Karpas-422 (cell line): ENCODE results near the gene GPR15. TPM values are rescaled to one million over a fixed set of nuclear protein-coding genes. Genes with fewer than 3 reads are reported as not detected.

ENCODE experiments used
- DNase-seq: peaks from one replicate; pipeline ENCODE4 v3.0.0-alpha.2; 2015
- H2AFZ ChIP-seq: fragments of 200-600 bp; sonication (generic); 2 replicates; pipeline ENCODE4 v1.6.1; 2014; ENCODE audit warnings: antibody characterized with exemption, low read length, mixed read lengths
- H3K27ac ChIP-seq: fragments of 200-600 bp; sonication (generic); 2 replicates; pipeline ENCODE4 v1.5.1; 2014; ENCODE audit warnings: mild to moderate bottlenecking, low read length, moderate library complexity
- H3K27me3 ChIP-seq: fragments of 200-600 bp; sonication (generic); 2 replicates; pipeline ENCODE4 v1.6.1; 2014; ENCODE audit warnings: low read length, mixed read lengths
- H3K36me3 ChIP-seq: fragments of 200-600 bp; sonication (generic); 2 replicates; pipeline ENCODE4 v1.6.1; 2014; ENCODE audit warnings: low read length, mixed read lengths; ENCODE audit not compliant: insufficient read depth
- H3K4me1 ChIP-seq: fragments of 200-600 bp; sonication (generic); 2 replicates; pipeline ENCODE4 v1.6.1; 2014; ENCODE audit warnings: mild to moderate bottlenecking, low read length, mixed read lengths
- H3K4me2 ChIP-seq: fragments of 200-600 bp; sonication (generic); 2 replicates; pipeline ENCODE4 v1.6.1; 2014; ENCODE audit warnings: low read length, low read depth, mild to moderate bottlenecking; ENCODE audit not compliant: poor library complexity, severe bottlenecking
- H3K4me3 ChIP-seq: fragments of 200-600 bp; sonication (generic); 2 replicates; pipeline ENCODE4 v1.5.1; 2014; ENCODE audit warnings: mild to moderate bottlenecking, antibody characterized with exemption, low read length, mixed read lengths
- H3K79me2 ChIP-seq: fragments of 200-600 bp; sonication (generic); 2 replicates; pipeline ENCODE4 v1.6.1; 2014; ENCODE audit warnings: mild to moderate bottlenecking, low read length, mixed read lengths
- H3K9ac ChIP-seq: fragments of 200-600 bp; sonication (generic); 2 replicates; pipeline ENCODE4 v1.6.0; 2014; ENCODE audit warnings: low read length
- H3K9me2 ChIP-seq: fragments of 200-600 bp; sonication (generic), shearing (Covaris generic); replicated peaks from 2 replicates; pipeline ENCODE4 v1.6.0; 2014; ENCODE audit warnings: mild to moderate bottlenecking, low read length, moderate library complexity; ENCODE audit not compliant: insufficient read depth
- H3K9me3 ChIP-seq: fragments of 300-700, 200-600 bp; sonication (generic); 2 replicates; pipeline ENCODE4 v1.6.1; 2014; ENCODE audit warnings: low read length, mixed read lengths
- H4K20me1 ChIP-seq: fragments of 200-600 bp; sonication (generic); 2 replicates; pipeline ENCODE4 v1.6.1; 2014; ENCODE audit warnings: mild to moderate bottlenecking, antibody characterized with exemption, low read length, low read depth; ENCODE audit not compliant: insufficient read depth
- total RNA-seq: library from RNA; depleted of rRNA; stranded (reverse); fragments of >200 nt; shearing (Covaris generic); gene quantifications from 2 replicates; pipeline ENCODE4 v1.2.3, GENCODE V29; 2014; ENCODE audit warnings: low replicate concordance

GPR15 gene
- total RNA-seq, 1 experiment from 2014 or later, result not detected

- H4K20me1 ChIP-seq, result no peaks in the 10 kb centered on the region
These were observed 23.2 kb upstream of the GPR15 start for GRCh38 chr3:98508582-98508981.

DNA sequence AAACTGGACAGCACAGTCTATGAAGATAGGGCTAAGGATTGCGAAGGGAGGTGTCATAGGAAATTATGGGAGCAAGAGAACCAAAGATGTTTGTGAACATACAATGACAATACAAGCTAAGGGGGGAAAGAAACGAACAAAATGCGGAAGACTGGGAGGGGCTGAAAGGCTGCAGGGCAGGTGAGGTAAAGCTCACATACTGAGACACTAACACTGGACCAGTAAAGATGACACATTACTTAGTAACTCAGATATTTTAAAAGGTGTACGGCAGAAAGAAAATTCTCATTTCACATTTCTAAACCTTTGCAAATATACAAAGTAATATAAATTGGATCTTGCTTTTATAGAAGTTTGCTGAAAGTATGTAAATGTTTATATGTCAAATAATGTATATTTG lies 19.2 kb upstream of the GPR15 start:
- Histone ChIP-seq H4K20me1 (no peaks in the 10 kb centered on the region), H3K36me3 (peaks cover 15% of the 10 kb centered on the region; the same call in 1 of the 2 replicates), H3K27ac (no peak overlapping the region), H3K9me2 (no peaks in the 10 kb centered on the region), H2AFZ (no peak overlapping the region), H3K9me3 (no peaks in the 10 kb centered on the region), H3K4me1 (no peaks in the 10 kb centered on the region), H3K79me2 (no peaks in the 10 kb centered on the region), H3K9ac (no peak overlapping the region), H3K4me3 (no peak overlapping the region), H3K4me2 (no peak overlapping the region), H3K27me3 (no peaks in the 10 kb centered on the region)
- no peak for DNase-seq

More at GRCh38 chr3:98508582-98508981, 23.2 kb upstream of the GPR15 start:
- no peak for DNase-seq
- Histone ChIP-seq H3K9ac (no peak overlapping the region), H3K36me3 (no peaks in the 10 kb centered on the region), H3K27ac (no peak overlapping the region), H3K79me2 (no peaks in the 10 kb centered on the region), H3K4me2 (no peak overlapping the region), H3K4me3 (no peak overlapping the region), H3K27me3 (no peaks in the 10 kb centered on the region), H2AFZ (no peak overlapping the region), H3K9me3 (no peaks in the 10 kb centered on the region), H3K4me1 (no peaks in the 10 kb centered on the region), H3K9me2 (no peaks in the 10 kb centered on the region)

- Histone ChIP-seq H3K4me3 (no peak overlapping the region), H4K20me1 (no peaks in the 10 kb centered on the region), H3K36me3 (peaks cover 20% of the 10 kb centered on the region; the same call in 1 of the 2 replicates), H3K27me3 (no peaks in the 10 kb centered on the region), H3K27ac (no peak overlapping the region), H3K4me2 (no peak overlapping the region), H3K4me1 (no peaks in the 10 kb centered on the region), H2AFZ (no peak overlapping the region), H3K9me2 (no peaks in the 10 kb centered on the region), H3K9ac (no peak overlapping the region), H3K79me2 (0 out of 2 replicates have a peak, but pooled peaks cover 2% of the 10 kb centered on the region), H3K9me3 (no peaks in the 10 kb centered on the region)
- no peak for DNase-seq
These were observed 18.7 kb upstream of the GPR15 start for GRCh38 chr3:98513091-98513511.

DNA sequence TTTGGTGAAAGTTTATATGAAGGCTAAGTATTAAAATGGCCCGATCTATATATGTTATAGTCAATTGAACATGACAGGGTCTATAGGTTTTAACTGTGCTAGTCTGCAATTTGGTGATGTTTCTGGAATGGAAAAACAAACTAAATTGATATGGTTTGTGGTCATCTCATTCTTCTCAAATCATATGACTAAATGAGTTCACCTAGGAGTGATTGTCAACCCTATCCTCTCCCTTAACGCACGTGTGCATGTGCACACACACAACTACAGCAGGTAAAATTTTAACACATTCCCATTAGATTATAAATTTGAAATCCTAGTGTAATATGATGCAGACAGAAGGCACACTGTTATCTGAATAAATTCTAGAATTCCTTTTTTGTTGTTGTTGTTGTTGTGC lies 18.0 kb upstream of the GPR15 start:
- H3K27ac ChIP-seq, result no peak overlapping the region
- H3K27me3 ChIP-seq, result no peaks in the 10 kb centered on the region
- H3K4me1 ChIP-seq, result no peaks in the 10 kb centered on the region
- 0 out of 2 replicates have a peak, but pooled peaks cover 4% of the 10 kb centered on the region for H3K79me2 ChIP-seq
- no peak overlapping the region for H3K4me3 ChIP-seq
- H3K9me3 ChIP-seq, result no peaks in the 10 kb centered on the region
- no peaks in the 10 kb centered on the region for H3K9me2 ChIP-seq
- no peak overlapping the region for H3K9ac ChIP-seq
- peaks cover 26% of the 10 kb centered on the region; the same call in 1 of the 2 replicates for H3K36me3 ChIP-seq
- no peak overlapping the region for H2AFZ ChIP-seq
- DNase-seq, result no peak
- no peak overlapping the region for H3K4me2 ChIP-seq
- no peaks in the 10 kb centered on the region for H4K20me1 ChIP-seq

GRCh38 chr3:98514948-98515347 lies 16.8 kb upstream of the GPR15 start:
- Histone ChIP-seq H3K27ac (no peak overlapping the region), H3K4me3 (no peak overlapping the region), H3K9ac (no peak overlapping the region), H3K36me3 (peaks cover 38% of the 10 kb centered on the region; the same call in 1 of the 2 replicates), H3K27me3 (no peaks in the 10 kb centered on the region), H3K9me3 (no peaks in the 10 kb centered on the region), H3K4me1 (no peaks in the 10 kb centered on the region), H4K20me1 (no peaks in the 10 kb centered on the region), H3K4me2 (no peak overlapping the region), H3K79me2 (peaks cover 10% of the 10 kb centered on the region), H3K9me2 (no peaks in the 10 kb centered on the region), H2AFZ (no peak overlapping the region)
- no peak for DNase-seq

- Histone ChIP-seq H3K4me2 (no peak overlapping the region), H3K9me3 (no peaks in the 10 kb centered on the region), H3K9me2 (no peaks in the 10 kb centered on the region), H3K79me2 (peaks cover 36% of the 10 kb centered on the region), H3K27ac (no peak overlapping the region), H2AFZ (no peak overlapping the region), H3K4me1 (peaks cover 15% of the 10 kb centered on the region), H3K27me3 (no peaks in the 10 kb centered on the region), H3K4me3 (no peak overlapping the region), H4K20me1 (no peaks in the 10 kb centered on the region), H3K36me3 (peaks cover 50% of the 10 kb centered on the region; the same call in 1 of the 2 replicates), H3K9ac (no peak overlapping the region)
- no peak for DNase-seq
These were observed 13.0 kb upstream of the GPR15 start for GRCh38 chr3:98518816-98519215.

GRCh38 chr3:98519351-98519750 lies 12.4 kb upstream of the GPR15 start:
- H4K20me1 ChIP-seq, result no peaks in the 10 kb centered on the region
- no peak for DNase-seq
- H3K4me1 ChIP-seq, result peaks cover 15% of the 10 kb centered on the region
- H3K79me2 ChIP-seq, result peaks cover 36% of the 10 kb centered on the region
- H3K27ac ChIP-seq, result no peak overlapping the region
- H3K36me3 ChIP-seq, result peaks cover 50% of the 10 kb centered on the region; the same call in 1 of the 2 replicates
- H3K9me2 ChIP-seq, result no peaks in the 10 kb centered on the region
- H3K4me3 ChIP-seq, result no peak overlapping the region
- no peak overlapping the region for H2AFZ ChIP-seq
- no peaks in the 10 kb centered on the region for H3K9me3 ChIP-seq
- H3K27me3 ChIP-seq, result no peaks in the 10 kb centered on the region
- H3K4me2 ChIP-seq, result no peak overlapping the region
- H3K9ac ChIP-seq, result no peak overlapping the region

DNA sequence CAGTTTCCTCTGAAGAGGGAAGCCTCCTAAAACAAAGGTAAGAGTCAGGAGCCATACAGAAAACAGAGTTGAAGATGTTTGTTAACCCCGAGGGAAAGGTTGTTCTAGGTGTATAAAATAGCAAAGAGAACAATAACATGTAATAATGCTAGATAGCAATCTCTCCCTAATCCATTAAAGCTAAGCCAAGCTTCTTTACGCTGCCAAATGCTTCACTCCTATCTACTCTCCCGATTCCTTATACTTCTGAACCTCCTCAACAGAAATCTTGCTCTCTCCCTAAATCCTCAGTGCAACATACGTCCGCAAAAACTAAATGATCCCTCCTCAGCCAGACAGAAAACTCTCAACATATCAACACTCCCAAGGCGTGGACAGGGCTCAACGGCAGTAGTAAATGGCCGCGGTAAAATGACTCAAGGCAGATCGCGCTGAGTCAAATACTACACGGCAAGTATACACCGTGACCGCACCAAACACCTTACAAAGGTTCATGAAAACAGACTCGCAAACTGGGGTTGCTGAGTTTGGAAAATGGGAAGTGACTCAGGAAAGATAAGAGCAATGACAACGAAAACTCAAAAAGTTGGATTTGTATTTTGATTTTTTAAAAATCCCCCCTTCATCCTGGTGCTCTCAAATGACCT lies 9.8 kb upstream of the GPR15 start:
- Histone ChIP-seq H3K9me3 (no peaks in the 10 kb centered on the region), H3K4me2 (peak overlapping the region; percentile 82), H4K20me1 (no peaks in the 10 kb centered on the region), H3K79me2 (peaks cover 36% of the 10 kb centered on the region), H3K9me2 (no peaks in the 10 kb centered on the region), H3K4me3 (peak overlapping the region; percentile 88), H3K27me3 (no peaks in the 10 kb centered on the region), H3K36me3 (peaks cover 34% of the 10 kb centered on the region; the same call in 1 of the 2 replicates), H3K27ac (no peak overlapping the region), H2AFZ (peak overlapping the region; percentile 79; the same call in 1 of the 2 replicates), H3K4me1 (peaks cover 15% of the 10 kb centered on the region), H3K9ac (peak overlapping the region; percentile 91)
- peak; percentile 73 for DNase-seq
